ENCODE results near the gene RNF130.
A peak's percentile ranks its signal among the peaks of the same experiment; 100 is the strongest.

The RNF130 gene

GRCh38 chr5:180084638-180085561 is 13.3 kb upstream of the RNF130 start:
- DNase-seq: no peak

GRCh38 chr5:180083529-180084060 is 12.0 kb upstream of the RNF130 start:
- DNase-seq: no peak

GRCh38 chr5:180082633-180083420 is 11.3 kb upstream of the RNF130 start:
- no peak for DNase-seq

GRCh38 chr5:180081481-180081880 is 9.9 kb upstream of the RNF130 start:
- no peak for DNase-seq

GRCh38 chr5:180080486-180081280 is 9.1 kb upstream of the RNF130 start:
- DNase-seq: no peak

- DNase-seq: no peak
Measured at GRCh38 chr5:180079702-180080466, 8.3 kb upstream of the RNF130 start.

GRCh38 chr5:180078348-180078747 is 6.8 kb upstream of the RNF130 start:
- DNase-seq: no peak

GRCh38 chr5:180077594-180078284 is 6.2 kb upstream of the RNF130 start:
- DNase-seq: no peak

GRCh38 chr5:180075703-180076102 is 4.1 kb upstream of the RNF130 start:
- no peak for DNase-seq

GRCh38 chr5:180074462-180074861 is 2.9 kb upstream of the RNF130 start:
- DNase-seq: no peak

- no peak for DNase-seq
Measured at GRCh38 chr5:180072556-180072955, 997 bp upstream of the RNF130 start.

- no peak for DNase-seq
Measured at GRCh38 chr5:180072256-180072548, 643 bp upstream of the RNF130 start.

GRCh38 chr5:180070756-180071530 is 616 bp downstream of the RNF130 start:
- DNase-seq: peak; percentile 65

GRCh38 chr5:180069589-180070247 is 1.8 kb downstream of the RNF130 start:
- DNase-seq: no peak

GRCh38 chr5:180068519-180069090 is 3.0 kb downstream of the RNF130 start:
- DNase-seq: no peak

- DNase-seq: no peak
Measured at GRCh38 chr5:180067986-180068385, 3.6 kb downstream of the RNF130 start.

GRCh38 chr5:180060192-180060591 is 11.4 kb downstream of the RNF130 start:
- no peak for DNase-seq

- DNase-seq: no peak
Measured at GRCh38 chr5:180059326-180059725, 12.2 kb downstream of the RNF130 start.

- DNase-seq: no peak
Measured at GRCh38 chr5:180056153-180056552, 15.4 kb downstream of the RNF130 start.

- DNase-seq: no peak
Measured at GRCh38 chr5:180054226-180054625, 17.3 kb downstream of the RNF130 start.
